ENCODE data around the gene ATP2B2. TPM values are rescaled to one million over a fixed set of nuclear protein-coding genes. Genes with fewer than 3 reads are reported as not detected.

The ATP2B2 gene
- total RNA-seq, 1 experiment from 2014 or later, result 0.22 TPM

DNA sequence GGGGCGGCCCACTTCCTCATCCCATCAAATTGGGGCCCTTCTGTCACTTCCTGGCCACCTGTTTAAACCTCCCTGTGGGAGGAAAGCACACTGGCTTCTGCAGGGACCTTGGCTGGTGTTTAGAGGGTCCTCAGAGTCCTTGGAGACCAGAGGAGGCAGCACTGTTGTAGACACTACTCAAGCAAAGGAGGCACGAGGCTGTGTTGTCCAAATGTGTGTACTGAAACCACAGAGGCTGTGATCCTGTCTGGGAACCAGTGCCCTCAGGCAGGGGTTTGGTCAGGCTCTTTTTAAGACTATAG, 172.1 kb downstream of the ATP2B2 start:
- Histone ChIP-seq H3K4me1 (ENCODE audit: low read length) (no peaks in the 10 kb centered on the region), H3K4me2 (ENCODE audit: low read depth, low read length, poor library complexity, severe bottlenecking) (no peak overlapping the region), H3K9me3 (ENCODE audit: low read length) (no peaks in the 10 kb centered on the region), H3K79me2 (ENCODE audit: low read length) (no peaks in the 10 kb centered on the region), H3K36me3 (ENCODE audit: insufficient read depth, low read length) (no peaks in the 10 kb centered on the region), H3K27ac (ENCODE audit: low read length) (no peak overlapping the region), H4K20me1 (ENCODE audit: insufficient read depth, low read depth, low read length) (no peaks in the 10 kb centered on the region), H3K9ac (ENCODE audit: low read length) (no peak overlapping the region), H2AFZ (ENCODE audit: low read length) (no peak overlapping the region), H3K9me2 (replicated peaks; ENCODE audit: insufficient read depth, low read length) (no peaks in the 10 kb centered on the region), H3K4me3 (ENCODE audit: low read length) (no peak overlapping the region), H3K27me3 (ENCODE audit: low read length) (no peaks in the 10 kb centered on the region)
- no peak for DNase-seq

DNA sequence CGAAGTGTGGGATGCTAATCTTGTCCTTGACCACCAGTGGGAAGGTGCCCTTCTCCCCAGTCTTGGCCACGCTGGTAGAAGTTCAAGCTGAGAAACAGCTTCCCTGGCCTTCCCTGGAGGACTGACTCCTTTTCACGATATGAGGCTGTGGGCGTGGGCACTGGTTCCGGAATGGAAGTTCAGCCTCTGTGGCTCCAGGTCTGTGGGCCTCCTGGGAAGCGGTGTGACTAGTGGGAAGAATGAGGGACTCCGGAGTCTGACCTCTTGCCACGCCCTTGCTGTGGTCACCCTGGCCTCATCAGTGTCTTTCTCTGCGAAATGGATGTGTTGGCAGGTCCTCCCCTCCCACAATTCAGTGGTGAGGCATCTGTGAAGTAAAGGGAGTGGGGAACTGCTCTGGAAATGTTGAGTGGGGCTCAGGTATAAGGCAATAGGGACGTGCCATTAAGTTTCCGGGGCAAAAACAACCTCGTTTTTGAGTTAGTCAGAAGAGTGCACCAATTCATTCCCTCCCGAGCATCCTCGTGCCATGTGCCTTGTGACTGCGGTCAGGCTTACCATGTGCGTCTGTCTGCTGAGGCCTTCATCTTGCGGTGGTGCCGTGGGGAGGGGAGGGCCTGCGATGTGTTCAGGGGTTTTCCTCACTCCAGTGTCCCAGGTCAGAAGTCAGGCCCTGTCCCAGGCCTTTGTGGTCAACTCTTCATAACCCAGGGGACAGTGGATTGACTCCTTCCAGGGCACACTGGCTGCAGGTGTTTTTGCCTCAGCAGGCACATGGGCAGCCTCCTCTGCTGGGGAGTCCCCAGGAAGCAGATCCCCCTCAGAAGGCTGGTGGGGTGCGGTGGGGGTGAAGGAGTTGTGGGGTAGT, 172.7 kb downstream of the ATP2B2 start:
- H3K4me2 ChIP-seq (ENCODE audit: low read depth, low read length, poor library complexity, severe bottlenecking), result no peak overlapping the region
- no peaks in the 10 kb centered on the region for H3K4me1 ChIP-seq (ENCODE audit: low read length)
- no peak overlapping the region for H3K27ac ChIP-seq (ENCODE audit: low read length)
- H3K9me3 ChIP-seq (ENCODE audit: low read length), result no peaks in the 10 kb centered on the region
- no peak for DNase-seq
- no peak overlapping the region for H3K4me3 ChIP-seq (ENCODE audit: low read length)
- H3K9ac ChIP-seq (ENCODE audit: low read length), result no peak overlapping the region
- no peaks in the 10 kb centered on the region for H3K27me3 ChIP-seq (ENCODE audit: low read length)
- no peaks in the 10 kb centered on the region for H4K20me1 ChIP-seq (ENCODE audit: insufficient read depth, low read depth, low read length)
- H3K9me2 ChIP-seq (replicated peaks; ENCODE audit: insufficient read depth, low read length), result no peaks in the 10 kb centered on the region
- H2AFZ ChIP-seq (ENCODE audit: low read length), result no peak overlapping the region
- no peaks in the 10 kb centered on the region for H3K79me2 ChIP-seq (ENCODE audit: low read length)
- H3K36me3 ChIP-seq (ENCODE audit: insufficient read depth, low read length), result no peaks in the 10 kb centered on the region

- H2AFZ ChIP-seq (ENCODE audit: low read length), result no peak overlapping the region
- H3K79me2 ChIP-seq (ENCODE audit: low read length), result no peaks in the 10 kb centered on the region
- no peaks in the 10 kb centered on the region for H3K9me2 ChIP-seq (replicated peaks; ENCODE audit: insufficient read depth, low read length)
- H3K4me2 ChIP-seq (ENCODE audit: low read depth, low read length, poor library complexity, severe bottlenecking), result no peak overlapping the region
- H4K20me1 ChIP-seq (ENCODE audit: insufficient read depth, low read depth, low read length), result no peaks in the 10 kb centered on the region
- H3K9me3 ChIP-seq (ENCODE audit: low read length), result no peaks in the 10 kb centered on the region
- H3K27ac ChIP-seq (ENCODE audit: low read length), result no peak overlapping the region
- no peaks in the 10 kb centered on the region for H3K4me1 ChIP-seq (ENCODE audit: low read length)
- no peaks in the 10 kb centered on the region for H3K36me3 ChIP-seq (ENCODE audit: insufficient read depth, low read length)
- no peak overlapping the region for H3K4me3 ChIP-seq (ENCODE audit: low read length)
- H3K27me3 ChIP-seq (ENCODE audit: low read length), result no peaks in the 10 kb centered on the region
- H3K9ac ChIP-seq (ENCODE audit: low read length), result no peak overlapping the region
- no peak for DNase-seq
Measured at GRCh38 chr3:10331320-10331719, 174.1 kb downstream of the ATP2B2 start.

DNA sequence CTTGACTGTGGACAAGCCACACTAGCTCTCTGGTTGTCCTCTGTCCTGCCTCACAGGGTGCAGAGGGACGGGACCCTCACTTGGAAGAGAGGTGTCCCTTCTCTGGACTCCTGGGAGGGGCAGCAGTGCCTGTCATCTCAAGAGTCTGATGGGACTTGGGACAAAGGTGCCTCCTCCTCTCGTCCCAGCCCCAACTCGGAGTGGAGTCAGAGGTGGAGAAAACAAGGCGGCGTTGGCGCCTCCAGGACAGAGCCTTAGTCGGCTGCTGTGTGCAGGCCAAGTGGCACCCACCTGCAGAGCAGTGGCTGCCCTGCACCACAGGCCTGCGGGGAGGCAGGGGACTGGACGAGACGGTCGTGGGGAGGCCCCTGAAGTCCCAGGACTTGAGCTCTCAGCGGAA, 175.1 kb downstream of the ATP2B2 start:
- no peaks in the 10 kb centered on the region for H3K27me3 ChIP-seq (ENCODE audit: low read length)
- no peaks in the 10 kb centered on the region for H4K20me1 ChIP-seq (ENCODE audit: insufficient read depth, low read depth, low read length)

DNA sequence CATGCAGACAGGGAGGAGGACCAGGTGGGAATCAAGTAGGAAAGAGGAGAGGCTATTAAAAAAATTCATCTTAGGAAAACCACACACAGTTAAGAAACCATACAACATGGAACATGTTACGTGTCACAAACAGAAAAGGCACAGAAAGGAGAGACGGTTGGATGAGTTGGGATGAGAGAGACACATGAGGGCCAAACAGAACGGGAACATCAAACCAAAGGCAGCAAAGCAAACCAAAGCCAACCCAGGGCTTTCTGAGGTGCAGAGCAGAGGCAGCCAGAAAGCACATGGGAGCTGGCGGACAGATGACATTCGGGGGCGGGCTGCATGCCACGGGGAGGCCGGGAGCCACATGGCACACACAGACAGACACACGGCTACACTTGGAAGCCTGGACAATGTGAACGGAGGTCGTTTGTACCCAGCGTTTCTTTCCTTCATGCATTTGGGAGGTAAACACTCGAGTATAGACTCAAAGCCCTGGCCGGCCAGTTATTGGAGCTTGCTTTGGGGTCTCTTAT, 175.8 kb downstream of the ATP2B2 start:
- Histone ChIP-seq H3K36me3 (ENCODE audit: insufficient read depth, low read length) (no peaks in the 10 kb centered on the region), H3K27me3 (ENCODE audit: low read length) (no peaks in the 10 kb centered on the region), H3K9me2 (replicated peaks; ENCODE audit: insufficient read depth, low read length) (no peaks in the 10 kb centered on the region), H3K4me2 (ENCODE audit: low read depth, low read length, poor library complexity, severe bottlenecking) (no peak overlapping the region), H3K27ac (ENCODE audit: low read length) (no peak overlapping the region), H2AFZ (ENCODE audit: low read length) (no peak overlapping the region), H4K20me1 (ENCODE audit: insufficient read depth, low read depth, low read length) (no peaks in the 10 kb centered on the region), H3K9ac (ENCODE audit: low read length) (no peak overlapping the region), H3K79me2 (ENCODE audit: low read length) (no peaks in the 10 kb centered on the region), H3K4me1 (ENCODE audit: low read length) (no peaks in the 10 kb centered on the region), H3K9me3 (ENCODE audit: low read length) (no peaks in the 10 kb centered on the region), H3K4me3 (ENCODE audit: low read length) (no peak overlapping the region)
- no peak for DNase-seq

More for the DNA sequence above, 175.1 kb downstream of the ATP2B2 start:
- H3K9me2 ChIP-seq (replicated peaks; ENCODE audit: insufficient read depth, low read length), result no peaks in the 10 kb centered on the region
- no peak overlapping the region for H3K9ac ChIP-seq (ENCODE audit: low read length)
- H3K4me3 ChIP-seq (ENCODE audit: low read length), result no peak overlapping the region
- H3K4me1 ChIP-seq (ENCODE audit: low read length), result no peaks in the 10 kb centered on the region
- H3K9me3 ChIP-seq (ENCODE audit: low read length), result no peaks in the 10 kb centered on the region
- H2AFZ ChIP-seq (ENCODE audit: low read length), result no peak overlapping the region
- no peaks in the 10 kb centered on the region for H3K36me3 ChIP-seq (ENCODE audit: insufficient read depth, low read length)
- DNase-seq, result no peak
- H3K27ac ChIP-seq (ENCODE audit: low read length), result no peak overlapping the region
- no peaks in the 10 kb centered on the region for H3K79me2 ChIP-seq (ENCODE audit: low read length)
- H3K4me2 ChIP-seq (ENCODE audit: low read depth, low read length, poor library complexity, severe bottlenecking), result no peak overlapping the region

GRCh38 chr3:10328460-10329071, 176.8 kb downstream of the ATP2B2 start:
- Histone ChIP-seq H3K4me2 (ENCODE audit: low read depth, low read length, poor library complexity, severe bottlenecking) (no peak overlapping the region), H3K4me1 (ENCODE audit: low read length) (no peaks in the 10 kb centered on the region)

GRCh38 chr3:10327592-10327991, 177.8 kb downstream of the ATP2B2 start:
- no peaks in the 10 kb centered on the region for H3K79me2 ChIP-seq (ENCODE audit: low read length)
- no peaks in the 10 kb centered on the region for H3K9me3 ChIP-seq (ENCODE audit: low read length)
- H3K36me3 ChIP-seq (ENCODE audit: insufficient read depth, low read length), result no peaks in the 10 kb centered on the region
- no peak overlapping the region for H3K9ac ChIP-seq (ENCODE audit: low read length)
- H3K4me3 ChIP-seq (ENCODE audit: low read length), result no peak overlapping the region
- H3K27ac ChIP-seq (ENCODE audit: low read length), result no peak overlapping the region
- H3K4me2 ChIP-seq (ENCODE audit: low read depth, low read length, poor library complexity, severe bottlenecking), result no peak overlapping the region
- H3K27me3 ChIP-seq (ENCODE audit: low read length), result no peaks in the 10 kb centered on the region
- DNase-seq, result no peak
- H4K20me1 ChIP-seq (ENCODE audit: insufficient read depth, low read depth, low read length), result no peaks in the 10 kb centered on the region
- H3K9me2 ChIP-seq (replicated peaks; ENCODE audit: insufficient read depth, low read length), result no peaks in the 10 kb centered on the region
- H2AFZ ChIP-seq (ENCODE audit: low read length), result no peak overlapping the region
- H3K4me1 ChIP-seq (ENCODE audit: low read length), result no peaks in the 10 kb centered on the region

More at GRCh38 chr3:10328460-10329071, 176.8 kb downstream of the ATP2B2 start:
- Histone ChIP-seq H3K27ac (ENCODE audit: low read length) (no peak overlapping the region), H3K9me2 (replicated peaks; ENCODE audit: insufficient read depth, low read length) (no peaks in the 10 kb centered on the region), H3K36me3 (ENCODE audit: insufficient read depth, low read length) (no peaks in the 10 kb centered on the region), H2AFZ (ENCODE audit: low read length) (no peak overlapping the region), H3K4me3 (ENCODE audit: low read length) (no peak overlapping the region), H3K9ac (ENCODE audit: low read length) (no peak overlapping the region), H4K20me1 (ENCODE audit: insufficient read depth, low read depth, low read length) (no peaks in the 10 kb centered on the region), H3K27me3 (ENCODE audit: low read length) (no peaks in the 10 kb centered on the region), H3K9me3 (ENCODE audit: low read length) (no peaks in the 10 kb centered on the region), H3K79me2 (ENCODE audit: low read length) (no peaks in the 10 kb centered on the region)
- DNase-seq, result no peak

- peak; percentile 82 for DNase-seq
- H3K9me2 ChIP-seq (replicated peaks; ENCODE audit: insufficient read depth, low read length), result no peaks in the 10 kb centered on the region
- peaks cover 6% of the 10 kb centered on the region; the same call in 1 of the 2 replicates for H3K36me3 ChIP-seq (ENCODE audit: insufficient read depth, low read length)
Measured at GRCh38 chr3:10322352-10322710, 183.1 kb downstream of the ATP2B2 start.

More at GRCh38 chr3:10322352-10322710, 183.1 kb downstream of the ATP2B2 start:
- peaks cover 5% of the 10 kb centered on the region; the same call in 1 of the 2 replicates for H4K20me1 ChIP-seq (ENCODE audit: insufficient read depth, low read depth, low read length)
- no peaks in the 10 kb centered on the region for H3K27me3 ChIP-seq (ENCODE audit: low read length)
- H3K79me2 ChIP-seq (ENCODE audit: low read length), result peaks cover 30% of the 10 kb centered on the region
- no peak overlapping the region for H3K27ac ChIP-seq (ENCODE audit: low read length)
- H3K9ac ChIP-seq (ENCODE audit: low read length), result no peak overlapping the region
- H3K4me1 ChIP-seq (ENCODE audit: low read length), result peaks cover 14% of the 10 kb centered on the region
- no peak overlapping the region for H3K4me2 ChIP-seq (ENCODE audit: low read depth, low read length, poor library complexity, severe bottlenecking)
- H3K9me3 ChIP-seq (ENCODE audit: low read length), result no peaks in the 10 kb centered on the region
- no peak overlapping the region for H3K4me3 ChIP-seq (ENCODE audit: low read length)
- H2AFZ ChIP-seq (ENCODE audit: low read length), result no peak overlapping the region

Measured in Karpas-422 (cell line).